NB4 (cell line): ENCODE measurements around the gene PLA2G2F.

Experiments
- MYC ChIP-seq: IDR thresholded peaks from 2 replicates; pipeline ENCODE4 v1.6.1; 2011; ENCODE audit warnings: low read depth, low read length
- POLR2A ChIP-seq: IDR thresholded peaks from 2 replicates; pipeline ENCODE4 v1.6.1; 2011; ENCODE audit warnings: mild to moderate bottlenecking; ENCODE audit not compliant: insufficient read length; ENCODE audit errors: extremely low read depth
- TF ChIP-seq, protein P1 (sequence below): IDR thresholded peaks from one replicate; pipeline ENCODE4 v1.5.1; 2012; ENCODE audit warnings: low read depth, low read length
- TF ChIP-seq, protein P2 (sequence below): IDR thresholded peaks from 2 replicates; pipeline ENCODE4 v1.6.1; 2011; ENCODE audit warnings: low read depth, low read length

DNA sequence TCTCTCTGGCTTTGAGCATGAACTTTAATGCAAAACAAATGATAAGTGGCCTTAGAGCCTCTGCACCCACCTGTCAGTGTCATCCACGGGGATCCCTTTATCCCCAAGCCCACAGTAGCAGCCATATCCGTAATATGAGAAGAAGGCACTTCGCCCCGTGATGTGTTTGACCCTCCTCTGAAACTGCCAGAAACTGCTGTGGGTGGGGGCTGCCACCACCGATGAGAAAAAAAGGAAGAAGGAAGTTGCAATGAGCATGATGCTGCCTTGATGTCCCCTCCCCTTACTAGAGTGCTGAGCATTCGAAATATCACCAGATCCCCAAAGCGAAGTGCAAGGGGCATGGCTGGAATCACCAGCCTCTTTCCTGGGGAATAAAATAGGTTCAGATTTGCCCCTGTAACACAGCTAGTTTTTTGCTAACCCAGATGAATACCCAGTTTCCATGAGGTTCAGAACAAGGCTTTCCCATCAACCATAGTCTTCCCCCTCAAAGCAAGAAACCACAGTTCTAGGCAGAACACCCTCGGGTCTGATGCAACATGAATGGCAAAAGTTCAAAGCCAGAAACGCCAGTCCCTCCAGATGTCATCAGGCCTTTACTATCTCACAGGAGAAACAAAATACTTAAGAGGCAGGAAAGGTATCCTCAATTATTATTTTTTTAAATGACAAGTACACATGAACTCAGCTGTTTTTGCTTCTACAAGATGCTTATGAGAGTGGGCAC is 36.0 kb downstream of the PLA2G2F start:
- no peak for TF ChIP-seq POLR2A
- TF ChIP-seq MYC, result no peak; the same call in none of the 2 replicates
- TF ChIP-seq, protein P1, sequence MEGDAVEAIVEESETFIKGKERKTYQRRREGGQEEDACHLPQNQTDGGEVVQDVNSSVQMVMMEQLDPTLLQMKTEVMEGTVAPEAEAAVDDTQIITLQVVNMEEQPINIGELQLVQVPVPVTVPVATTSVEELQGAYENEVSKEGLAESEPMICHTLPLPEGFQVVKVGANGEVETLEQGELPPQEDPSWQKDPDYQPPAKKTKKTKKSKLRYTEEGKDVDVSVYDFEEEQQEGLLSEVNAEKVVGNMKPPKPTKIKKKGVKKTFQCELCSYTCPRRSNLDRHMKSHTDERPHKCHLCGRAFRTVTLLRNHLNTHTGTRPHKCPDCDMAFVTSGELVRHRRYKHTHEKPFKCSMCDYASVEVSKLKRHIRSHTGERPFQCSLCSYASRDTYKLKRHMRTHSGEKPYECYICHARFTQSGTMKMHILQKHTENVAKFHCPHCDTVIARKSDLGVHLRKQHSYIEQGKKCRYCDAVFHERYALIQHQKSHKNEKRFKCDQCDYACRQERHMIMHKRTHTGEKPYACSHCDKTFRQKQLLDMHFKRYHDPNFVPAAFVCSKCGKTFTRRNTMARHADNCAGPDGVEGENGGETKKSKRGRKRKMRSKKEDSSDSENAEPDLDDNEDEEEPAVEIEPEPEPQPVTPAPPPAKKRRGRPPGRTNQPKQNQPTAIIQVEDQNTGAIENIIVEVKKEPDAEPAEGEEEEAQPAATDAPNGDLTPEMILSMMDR, result no peak
- TF ChIP-seq, protein P2, sequence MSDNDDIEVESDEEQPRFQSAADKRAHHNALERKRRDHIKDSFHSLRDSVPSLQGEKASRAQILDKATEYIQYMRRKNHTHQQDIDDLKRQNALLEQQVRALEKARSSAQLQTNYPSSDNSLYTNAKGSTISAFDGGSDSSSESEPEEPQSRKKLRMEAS, result 0 out of 2 replicates have a peak, but pooled peaks have one; percentile 34
